Tibial nerve (tissue), 4 donors: ENCODE results near the gene MYO9B.
"Not testable (repeated sequence)": the region's sequence is repeated elsewhere in the genome, so short reads cannot be mapped to it uniquely, and the experiment has no call there.

Experiments used
- CTCF ChIP-seq, 5 experiments: fragments of 200-600 bp in 3 of 5; fragments of 450-650 bp in 2 of 5; sonication (generic) in 3 of 5; IDR thresholded peaks; one replicate each; pipeline ENCODE4 v1.5.1; 2016 to 2019; ENCODE audit warnings: antibody characterized with exemption in 5 of 5, mild to moderate bottlenecking in 3 of 5, moderate library complexity in 2 of 5
- EP300 ChIP-seq, 2 donors: sonication (generic); formaldehyde crosslinking; IDR thresholded peaks; one replicate each; pipeline ENCODE4 v1.6.1; 2017; ENCODE audit warnings: antibody characterized with exemption in 2 of 2, mild to moderate bottlenecking in 1 of 2
- POLR2A ChIP-seq, 2 donors: fragments of 450-650 bp; IDR thresholded peaks; one replicate each; pipeline ENCODE4 v1.6.1; 2017; ENCODE audit warnings: antibody characterized with exemption in 2 of 2, mild to moderate bottlenecking in 2 of 2, moderate library complexity in 2 of 2

DNA sequence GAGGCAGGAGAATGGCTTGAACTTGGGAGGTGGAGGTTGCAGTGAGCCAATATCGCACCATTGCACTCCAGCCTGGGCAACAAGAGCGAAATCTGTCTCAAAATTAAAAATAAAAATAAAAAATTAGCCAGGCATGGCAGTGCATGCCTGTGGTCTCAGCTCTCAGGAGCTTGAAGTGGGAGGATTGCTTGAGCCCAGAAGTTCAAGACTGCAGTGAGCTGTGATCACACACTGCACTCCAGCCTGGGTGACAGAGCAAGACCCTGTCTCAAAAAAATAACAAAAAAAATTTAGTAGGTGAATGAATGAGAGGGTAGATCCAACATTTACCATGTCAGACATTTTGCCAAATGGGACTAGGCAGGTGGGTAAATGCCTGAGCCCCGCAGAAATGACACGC is 31.4 kb downstream of the MYO9B start:
- TF ChIP-seq CTCF, POLR2A, EP300 (IDR thresholded peaks at IDR 0.05): not testable (repeated sequence)
